Sigmoid colon (tissue), 4 donors: ENCODE measurements around the gene ELAC2.

Source experiments
- CTCF ChIP-seq, 4 experiments: fragments of 450-650 bp in 3 of 4; fragments of 200-600 bp in 1 of 4; IDR thresholded peaks; one replicate each; pipeline ENCODE4 v1.5.1; 2016 to 2019; ENCODE audit warnings: antibody characterized with exemption in 4 of 4, mild to moderate bottlenecking in 3 of 4, moderate library complexity in 2 of 4
- EP300 ChIP-seq, 4 donors: sonication (generic); formaldehyde crosslinking; IDR thresholded peaks; one replicate each; pipeline ENCODE4 v1.6.1; 2017; ENCODE audit warnings: antibody characterized with exemption in 4 of 4

GRCh38 chr17:13001991-13002615 is 15.7 kb downstream of the ELAC2 start:
- TF ChIP-seq EP300 (IDR thresholded peaks at IDR 0.05) (no peak), CTCF (IDR thresholded peaks at IDR 0.05) (no peak)
